ENCODE data around the gene DIO3. TPM values are rescaled to one million over a fixed set of nuclear protein-coding genes. Genes with fewer than 3 reads are reported as not detected.

Gene DIO3
- polyA plus RNA-seq, 3 donors = not detected

- Mint-ChIP-seq H3K9me3 (peaks cover 18 to 34% (median 29%) of the 10 kb centered on the region in 7 donors), H3K27me3 (ENCODE audit: low read depth in 3 of 3) (peaks cover 75 to 89% (median 87%) of the 10 kb centered on the region in 3 donors), H3K4me1 (no peaks in the 10 kb centered on the region), H3K27ac (no peak overlapping the region), H3K36me3 (peaks cover 13 to 18% of the 10 kb centered on the region in 2 donors), H3K4me3 (peak overlapping the region in 1 of 2 donors; percentile 90)
- TF ChIP-seq CTCF (IDR thresholded peaks at IDR 0.05) = no peak
- intact Hi-C loops (cut with micrococcal nuclease) = no loop called here
- WGBS (ENCODE audit: insufficient coverage) = 0% methylated on average over 9 of the region's 13 CpGs
- no peaks in the 10 kb centered on the region for H3K79me2 ChIP-seq (ENCODE audit: insufficient read depth, low read length)
- no peak overlapping the region for H3K9ac ChIP-seq (ENCODE audit: insufficient read depth, low read length, poor library complexity, severe bottlenecking)
- H3K36me3 ChIP-seq (replicated peaks in 1 of 2; ENCODE audit: control insufficient read depth in 1 of 2, insufficient read depth in 2 of 2, low read length in 2 of 2) = no peaks in the 10 kb centered on the region
- peaks cover 43 to 84% of the 10 kb centered on the region in 2 donors for H3K27me3 ChIP-seq (ENCODE audit: control insufficient read depth in 2 of 2, insufficient read depth in 2 of 2, low read length in 2 of 2)
- no peak overlapping the region for H3K27ac ChIP-seq (ENCODE audit: low read depth in 1 of 2, low read length in 2 of 2)
- H3K4me1 ChIP-seq (ENCODE audit: control insufficient read depth in 1 of 2, insufficient read depth in 2 of 2, low read length in 2 of 2) = no peaks in the 10 kb centered on the region
- H3K4me3 ChIP-seq (replicated peaks in 1 of 3; ENCODE audit: low read depth in 2 of 3, low read length in 3 of 3) = no peak overlapping the region
- H2AFZ ChIP-seq (ENCODE audit: insufficient read depth, low read depth, low read length, poor library complexity, severe bottlenecking) = no peak overlapping the region
- H3K4me2 ChIP-seq (replicated peaks; ENCODE audit: extremely low read depth, low read length, poor library complexity, severe bottlenecking) = no peak overlapping the region
- DNase-seq = no peak
- peaks cover 21 to 45% of the 10 kb centered on the region in 2 donors for H3K9me3 ChIP-seq (replicated peaks in 1 of 2; ENCODE audit: control insufficient read depth in 1 of 2, insufficient read depth in 1 of 2, low read length in 2 of 2)
- no peaks in the 10 kb centered on the region for H4K20me1 ChIP-seq (ENCODE audit: insufficient read depth, low read length)
Measured at GRCh38 chr14:101563352-101563653, 2.0 kb downstream of the DIO3 start.

GRCh38 chr14:101563654-101564443 is 2.6 kb downstream of the DIO3 start:
- no peaks in the 10 kb centered on the region for H3K4me1 Mint-ChIP-seq
- peaks cover 21 to 45% of the 10 kb centered on the region in 2 donors for H3K9me3 ChIP-seq (replicated peaks in 1 of 2; ENCODE audit: control insufficient read depth in 1 of 2, insufficient read depth in 1 of 2, low read length in 2 of 2)
- H4K20me1 ChIP-seq (ENCODE audit: insufficient read depth, low read length) = no peaks in the 10 kb centered on the region
- H3K27ac Mint-ChIP-seq = no peak overlapping the region
- no peak overlapping the region for H3K4me2 ChIP-seq (replicated peaks; ENCODE audit: extremely low read depth, low read length, poor library complexity, severe bottlenecking)
- H3K27ac ChIP-seq (ENCODE audit: low read depth in 1 of 2, low read length in 2 of 2) = no peak overlapping the region
- 6% methylated on average over 41 of the region's 54 CpGs for WGBS (ENCODE audit: insufficient coverage)
- H3K36me3 Mint-ChIP-seq = peaks cover 13 to 18% of the 10 kb centered on the region in 2 donors
- intact Hi-C loops (cut with micrococcal nuclease) = no loop called here
- H3K9ac ChIP-seq (ENCODE audit: insufficient read depth, low read length, poor library complexity, severe bottlenecking) = no peak overlapping the region
- no peaks in the 10 kb centered on the region for H3K36me3 ChIP-seq (replicated peaks in 1 of 2; ENCODE audit: control insufficient read depth in 1 of 2, insufficient read depth in 2 of 2, low read length in 2 of 2)
- peaks cover 71 to 84% (median 84%) of the 10 kb centered on the region in 3 donors for H3K27me3 Mint-ChIP-seq (ENCODE audit: low read depth in 3 of 3)
- no peak overlapping the region for H2AFZ ChIP-seq (ENCODE audit: insufficient read depth, low read depth, low read length, poor library complexity, severe bottlenecking)
- peaks cover 18 to 34% (median 28%) of the 10 kb centered on the region in 7 donors for H3K9me3 Mint-ChIP-seq
- H3K4me3 ChIP-seq (replicated peaks in 1 of 3; ENCODE audit: low read depth in 2 of 3, low read length in 3 of 3) = no peak overlapping the region
- H3K4me1 ChIP-seq (ENCODE audit: control insufficient read depth in 1 of 2, insufficient read depth in 2 of 2, low read length in 2 of 2) = no peaks in the 10 kb centered on the region
- no peak for TF ChIP-seq CTCF (IDR thresholded peaks at IDR 0.05)
- no peaks in the 10 kb centered on the region for H3K79me2 ChIP-seq (ENCODE audit: insufficient read depth, low read length)
- peak overlapping the region in 1 of 2 donors; percentile 90 for H3K4me3 Mint-ChIP-seq
- no peak for DNase-seq
- H3K27me3 ChIP-seq (ENCODE audit: control insufficient read depth in 2 of 2, insufficient read depth in 2 of 2, low read length in 2 of 2) = peaks cover 40 to 80% of the 10 kb centered on the region in 2 donors

All from CD14-positive monocyte (primary cell).